ENCODE data around the gene MFSD6. TPM values are rescaled to one million over a fixed set of nuclear protein-coding genes. Genes with fewer than 3 reads are reported as not detected.

MFSD6 gene
- polyA plus RNA-seq, 1 donor from 2014 or later: 11.8 TPM

GRCh38 chr2:190519975-190520767 is 112.0 kb downstream of the MFSD6 start:
- no peaks in the 10 kb centered on the region for H4K20me1 ChIP-seq (ENCODE audit: insufficient read depth)
- H3F3A ChIP-seq (ENCODE audit: insufficient read depth, low read length, poor library complexity, severe bottlenecking): no peaks in the 10 kb centered on the region
- no peak overlapping the region for H3K4me3 ChIP-seq (ENCODE audit: low read length)
- no peaks in the 10 kb centered on the region for H3K9me3 ChIP-seq (ENCODE audit: low read length)
- no peak overlapping the region for H2AFZ ChIP-seq (ENCODE audit: low read depth, low read length)
- no peaks in the 10 kb centered on the region for H3K36me3 ChIP-seq (ENCODE audit: insufficient read depth, low read length)
- H3K79me2 ChIP-seq (replicated peaks; ENCODE audit: insufficient read depth, low read length): no peaks in the 10 kb centered on the region
- no peak overlapping the region for H3K9ac ChIP-seq (ENCODE audit: low read length)
- no peaks in the 10 kb centered on the region for H3K27me3 ChIP-seq (ENCODE audit: insufficient read depth, low read depth, low read length)
- no peak overlapping the region for H3K27ac ChIP-seq (ENCODE audit: low read length)
- no peak overlapping the region for H3K4me2 ChIP-seq (ENCODE audit: low read length)
- H3K9me2 ChIP-seq (ENCODE audit: insufficient read depth, low read length): no peaks in the 10 kb centered on the region
- TF ChIP-seq TAF1 (IDR thresholded peaks at IDR 0.05; ENCODE audit: low read depth) (no peak), CTCF (IDR thresholded peaks at IDR 0.05; ENCODE audit: poor library complexity, severe bottlenecking) (no peak)

DNA sequence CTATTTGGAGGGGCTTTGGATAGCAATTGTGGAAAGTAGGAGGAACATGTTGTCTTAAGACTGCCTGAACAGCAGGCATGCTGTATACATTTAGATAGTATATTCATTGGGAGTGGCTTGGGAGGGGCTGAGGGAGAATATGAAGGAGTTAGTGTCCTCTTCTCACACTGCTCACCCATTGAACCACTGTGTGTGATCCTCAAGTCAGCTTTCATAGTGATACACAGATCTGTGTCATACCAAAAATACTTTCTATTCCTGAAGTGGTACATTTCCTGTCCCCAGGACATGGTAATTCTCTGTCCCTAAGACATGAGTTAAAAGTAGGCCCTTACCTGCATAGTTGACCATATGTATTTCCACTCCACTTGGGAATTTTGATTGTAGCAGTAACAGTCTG is 116.8 kb downstream of the MFSD6 start:
- Histone ChIP-seq H4K20me1 (ENCODE audit: insufficient read depth) (no peaks in the 10 kb centered on the region), H3K36me3 (ENCODE audit: insufficient read depth, low read length) (no peaks in the 10 kb centered on the region), H2AFZ (ENCODE audit: low read depth, low read length) (no peak overlapping the region)

More for the DNA sequence above, 116.8 kb downstream of the MFSD6 start:
- Histone ChIP-seq H3K79me2 (replicated peaks; ENCODE audit: insufficient read depth, low read length) (no peaks in the 10 kb centered on the region), H3F3A (ENCODE audit: insufficient read depth, low read length, poor library complexity, severe bottlenecking) (no peaks in the 10 kb centered on the region), H3K9me3 (ENCODE audit: low read length) (no peaks in the 10 kb centered on the region), H3K27ac (ENCODE audit: low read length) (no peak overlapping the region), H3K27me3 (ENCODE audit: insufficient read depth, low read depth, low read length) (no peaks in the 10 kb centered on the region), H3K4me2 (ENCODE audit: low read length) (no peak overlapping the region), H3K9me2 (ENCODE audit: insufficient read depth, low read length) (no peaks in the 10 kb centered on the region), H3K4me3 (ENCODE audit: low read length) (no peak overlapping the region), H3K9ac (ENCODE audit: low read length) (no peak overlapping the region)
- TF ChIP-seq REST (IDR thresholded peaks at IDR 0.05; ENCODE audit: borderline replicate concordance) (no peak), MXI1 (conservative IDR thresholded peaks at IDR 0.05; ENCODE audit: poor library complexity, severe bottlenecking) (no peak), EZH2 (IDR thresholded peaks at IDR 0.05; ENCODE audit: borderline replicate concordance, insufficient read depth, low read length, poor library complexity, severe bottlenecking) (no peak), RAD21 (conservative IDR thresholded peaks at IDR 0.05) (no peak), POLR2AphosphoS5 (IDR thresholded peaks at IDR 0.05) (no peak), EP300 (conservative IDR thresholded peaks at IDR 0.05; ENCODE audit: poor library complexity, severe bottlenecking) (no peak)

All from neural cell (in vitro differentiated cells).